M059J (cell line): ENCODE measurements around the gene C3orf18. TPM values are rescaled to one million over a fixed set of nuclear protein-coding genes. Genes with fewer than 3 reads are reported as not detected.

Experiments
- DNase-seq: peaks from one replicate; pipeline ENCODE4 v3.0.0-alpha.2; 2012; ENCODE audit warnings: low read depth
- total RNA-seq: library from RNA; depleted of rRNA; stranded (reverse); fragments of >200 nt; shearing (Covaris generic); gene quantifications from 2 replicates; pipeline ENCODE4 v1.2.3, GENCODE V29; 2014

Gene C3orf18
- total RNA-seq, 1 experiment from 2014 or later: 2.7 TPM

GRCh38 chr3:50551054-50551659, 16.4 kb downstream of the C3orf18 start:
- DNase-seq: no peak

GRCh38 chr3:50550079-50550736, 17.3 kb downstream of the C3orf18 start:
- peak; percentile 24 for DNase-seq

GRCh38 chr3:50549226-50549625, 18.3 kb downstream of the C3orf18 start:
- no peak for DNase-seq

GRCh38 chr3:50545781-50546180, 21.8 kb downstream of the C3orf18 start:
- DNase-seq: no peak

GRCh38 chr3:50542177-50543034, 25.1 kb downstream of the C3orf18 start:
- peak; percentile 42 for DNase-seq

- no peak for DNase-seq
Observed at GRCh38 chr3:50539356-50540286, 27.9 kb downstream of the C3orf18 start.

GRCh38 chr3:50537421-50538129, 30.0 kb downstream of the C3orf18 start:
- no peak for DNase-seq

GRCh38 chr3:50536471-50537180, 30.9 kb downstream of the C3orf18 start:
- no peak for DNase-seq

GRCh38 chr3:50534681-50535330, 32.7 kb downstream of the C3orf18 start:
- peak; percentile 34 for DNase-seq

- no peak for DNase-seq
Observed at GRCh38 chr3:50533807-50534461, 33.6 kb downstream of the C3orf18 start.

GRCh38 chr3:50533316-50533715, 34.2 kb downstream of the C3orf18 start:
- no peak for DNase-seq

GRCh38 chr3:50532062-50532705, 35.4 kb downstream of the C3orf18 start:
- peak; percentile 25 for DNase-seq

GRCh38 chr3:50531201-50531600, 36.3 kb downstream of the C3orf18 start:
- DNase-seq: peak; percentile 19

GRCh38 chr3:50530001-50530970, 37.3 kb downstream of the C3orf18 start:
- DNase-seq: no peak

- peak; percentile 56 for DNase-seq
Observed at GRCh38 chr3:50525987-50526386, 41.6 kb downstream of the C3orf18 start.

- DNase-seq: no peak
Observed at GRCh38 chr3:50525191-50525910, 42.2 kb downstream of the C3orf18 start.

- DNase-seq: no peak
Observed at GRCh38 chr3:50524746-50525145, 42.8 kb downstream of the C3orf18 start.
